ENCODE results near the gene MMAB. TPM values are rescaled to one million over a fixed set of nuclear protein-coding genes. Genes with fewer than 3 reads are reported as not detected.

The MMAB gene
- total RNA-seq, 1 donor from 2014 or later = 26.8 TPM

GRCh38 chr12:109560867-109561710, 12.2 kb downstream of the MMAB start:
- DNase-seq (ENCODE audit: low spot score) = no peak

GRCh38 chr12:109559601-109560000, 13.7 kb downstream of the MMAB start:
- DNase-seq (ENCODE audit: low spot score) = no peak

- DNase-seq (ENCODE audit: low spot score) = no peak
These were observed 14.2 kb downstream of the MMAB start for GRCh38 chr12:109559200-109559505.

- no peak for DNase-seq (ENCODE audit: low spot score)
These were observed 14.7 kb downstream of the MMAB start for GRCh38 chr12:109558374-109559199.

- DNase-seq (ENCODE audit: low spot score) = no peak
These were observed 15.5 kb downstream of the MMAB start for GRCh38 chr12:109557805-109558204.

- no peak for DNase-seq (ENCODE audit: low spot score)
These were observed 16.1 kb downstream of the MMAB start for GRCh38 chr12:109557200-109557599.

GRCh38 chr12:109555431-109556315, 17.6 kb downstream of the MMAB start:
- DNase-seq (ENCODE audit: low spot score) = no peak

- DNase-seq (ENCODE audit: low spot score) = no peak
These were observed 18.5 kb downstream of the MMAB start for GRCh38 chr12:109554761-109555160.

- no peak for DNase-seq (ENCODE audit: low spot score)
These were observed 19.3 kb downstream of the MMAB start for GRCh38 chr12:109553906-109554500.

GRCh38 chr12:109553483-109553882, 19.8 kb downstream of the MMAB start:
- no peak for DNase-seq (ENCODE audit: low spot score)

GRCh38 chr12:109552971-109553370, 20.3 kb downstream of the MMAB start:
- DNase-seq (ENCODE audit: low spot score) = no peak

- no peak for DNase-seq (ENCODE audit: low spot score)
These were observed 22.2 kb downstream of the MMAB start for GRCh38 chr12:109551108-109551507.

GRCh38 chr12:109550281-109550680, 23.0 kb downstream of the MMAB start:
- DNase-seq (ENCODE audit: low spot score) = no peak

- DNase-seq (ENCODE audit: low spot score) = no peak
These were observed 23.6 kb downstream of the MMAB start for GRCh38 chr12:109549613-109550270.

GRCh38 chr12:109548258-109548657, 25.0 kb downstream of the MMAB start:
- no peak for DNase-seq (ENCODE audit: low spot score)

- DNase-seq (ENCODE audit: low spot score) = no peak
These were observed 26.0 kb downstream of the MMAB start for GRCh38 chr12:109547286-109547685.

- no peak for DNase-seq (ENCODE audit: low spot score)
These were observed 27.5 kb downstream of the MMAB start for GRCh38 chr12:109545826-109546225.

GRCh38 chr12:109544955-109545531, 28.3 kb downstream of the MMAB start:
- DNase-seq (ENCODE audit: low spot score) = no peak

GRCh38 chr12:109542876-109543275, 30.4 kb downstream of the MMAB start:
- DNase-seq (ENCODE audit: low spot score) = no peak

GRCh38 chr12:109542014-109542413, 31.3 kb downstream of the MMAB start:
- DNase-seq (ENCODE audit: low spot score) = no peak

All from mesenteric fat pad (tissue), 1 donor.